A549 (cell line): ENCODE measurements around the gene MOV10L1. TPM values are rescaled to one million over a fixed set of nuclear protein-coding genes. Genes with fewer than 3 reads are reported as not detected.
A peak's percentile ranks its signal among the peaks of the same experiment; 100 is the strongest.
"Not testable (repeated sequence)": the region's sequence is repeated elsewhere in the genome, so short reads cannot be mapped to it uniquely, and the experiment has no call there.

Experiments used
- ATAC-seq, 2 experiments: fragments of 200-7000 bp in 1 of 2; fragments of >200 bp in 1 of 2; cut with Nextera tagmentation in 1 of 2; cut with Tn5 transposase in 1 of 2; 3 replicates each; pipeline versions ENCODE4 v1.8.0 to v1.9.1; 2018 to 2020; ENCODE audit warnings: mild to moderate bottlenecking in 1 of 2, moderate library complexity in 1 of 2
- CTCF ChIA-PET: fragments of 300-600 bp; sonication (Branson Sonifier 250); formaldehyde crosslinking; extraction: SDS; loops from one replicate; lab custom pipeline; 2021; ENCODE audit warnings: antibody characterized with exemption, inconsistent platforms; lab: Yijun Ruan, JAX
- POLR2A ChIA-PET: fragments of 350-600 bp; formaldehyde crosslinking; extraction: SDS; loops from one replicate; lab custom pipeline; 2021; ENCODE audit warnings: antibody characterized with exemption, inconsistent platforms; lab: Yijun Ruan, JAX
- DNase-seq, 2 experiments: peaks; one replicate each; pipeline versions ENCODE4 v3.0.0 to v3.0.0-alpha.2; 2011 to 2016; ENCODE audit warnings: low read depth in 1 of 2, low spot score in 1 of 2
- FAIRE-seq: peaks from 2 replicates; lab custom pipeline; 2011; peaks lifted over from hg19 to GRCh38; lab: Jason Lieb, UNC
- H3K27ac ChIP-seq, 2 experiments: fragments of >200 bp; sonication (Bioruptor Twin); formaldehyde crosslinking; 3 replicates each; pipeline ENCODE4 v1.5.1; 2016 to 2017
- H3K4me1 ChIP-seq: fragments of >200 bp; sonication (Bioruptor Twin); formaldehyde crosslinking; 3 replicates; pipeline ENCODE4 v1.6.1; 2016
- H3K4me2 ChIP-seq: fragments of >200 bp; sonication (Bioruptor Twin); formaldehyde crosslinking; 3 replicates; pipeline ENCODE4 v1.6.1; 2016
- H3K4me3 ChIP-seq: fragments of >200 bp; sonication (Bioruptor Twin); formaldehyde crosslinking; 3 replicates; pipeline ENCODE4 v1.5.1; 2016
- H3K9me3 ChIP-seq: fragments of >200 bp; sonication (Bioruptor Twin); formaldehyde crosslinking; 3 replicates; pipeline ENCODE4 v1.6.1; 2016
- CHD2 ChIP-seq: fragments of 150-350 bp; IDR thresholded peaks from 2 replicates; pipeline ENCODE4 v1.6.1; 2014; ENCODE audit warnings: low read length; ENCODE audit not compliant: partially characterized antibody
- CTCF ChIP-seq: fragments of >200 bp; sonication (Bioruptor Twin); formaldehyde crosslinking; IDR thresholded peaks from 3 replicates; pipeline ENCODE4 v1.5.1; 2016
- FOSB ChIP-seq: fragments of 250-450 bp; sonication (Bioruptor Pico); IDR thresholded peaks from 2 replicates; pipeline ENCODE4 v1.5.0; 2020; ENCODE audit warnings: mild to moderate bottlenecking, moderate library complexity
- HOXB13 ChIP-seq: fragments of 250-450 bp; sonication (Bioruptor Pico); IDR thresholded peaks from 2 replicates; pipeline ENCODE4 v1.5.0; 2020; ENCODE audit warnings: low read depth, mild to moderate bottlenecking, moderate library complexity
- KDM1A ChIP-seq: fragments of 200-600 bp; sonication (generic); IDR thresholded peaks from 2 replicates; pipeline ENCODE4 v1.6.1; 2016; ENCODE audit warnings: low read depth, mild to moderate bottlenecking
- POLR2AphosphoS2 ChIP-seq: conservative IDR thresholded peaks from 2 replicates; pipeline ENCODE4 v1.6.1; 2012; ENCODE audit warnings: low read length, improper control_type of control experiment, inconsistent platforms
- RAD21 ChIP-seq, 2 experiments: fragments of >200 bp in 1 of 2; sonication (Bioruptor Twin) in 1 of 2; formaldehyde crosslinking in 1 of 2; IDR thresholded peaks in 1 of 2; conservative IDR thresholded peaks in 1 of 2; 2 replicates in 1 of 2; 3 replicates in 1 of 2; pipeline ENCODE4 v1.6.1; 2012 to 2018; ENCODE audit warnings: inconsistent platforms in 1 of 2
- RARB ChIP-seq: fragments of 250-450 bp; sonication (Bioruptor Pico); IDR thresholded peaks from 2 replicates; pipeline ENCODE4 v1.8.0; 2021; ENCODE audit warnings: mild to moderate bottlenecking, moderate library complexity
- RCOR1 ChIP-seq: fragments of 150-350 bp; IDR thresholded peaks from 2 replicates; pipeline ENCODE4 v1.6.1; 2014; ENCODE audit warnings: antibody characterized with exemption, low read length, low read depth
- REST ChIP-seq: fragments of 200-600 bp; sonication (generic); IDR thresholded peaks from 2 replicates; pipeline ENCODE4 v1.6.1; 2016; ENCODE audit warnings: antibody characterized with exemption, mild to moderate bottlenecking, moderate library complexity
- RFX5 ChIP-seq: fragments of 450-650 bp; IDR thresholded peaks from 2 replicates; pipeline ENCODE4 v1.7.1; 2014; ENCODE audit warnings: antibody characterized with exemption, mild to moderate bottlenecking, moderate library complexity
- SMC3 ChIP-seq: fragments of >200 bp; sonication (Bioruptor Twin); formaldehyde crosslinking; IDR thresholded peaks from 3 replicates; pipeline ENCODE4 v1.6.1; 2018; ENCODE audit warnings: inconsistent platforms
- ZC3H11A ChIP-seq: fragments of 450-650 bp; IDR thresholded peaks from 2 replicates; pipeline ENCODE4 v1.6.1; 2014; ENCODE audit warnings: antibody characterized with exemption, mild to moderate bottlenecking
- ZFP36 ChIP-seq: fragments of 450-650 bp; IDR thresholded peaks from 2 replicates; pipeline ENCODE4 v1.6.1; 2014; ENCODE audit warnings: borderline replicate concordance; ENCODE audit not compliant: partially characterized antibody
- WGBS: methylation state at CpG from one replicate; pipeline ENCODE4 v1.1.6; 2017; ENCODE audit errors: missing lambda C conversion rate; 5-methylcytosine and 5-hydroxymethylcytosine counted together
- polyA plus RNA-seq, 4 experiments: library from polyadenylated mRNA; depleted of rRNA in 3 of 4; stranded (reverse); fragments of >200 nt; fragmentation: RNase III in 1 of 4; extraction: RNeasy Plus Mini Kit Qiagen cat#74134 plus additional on column Dnase treatment in 1 of 4; gene quantifications; 2 replicates in 3 of 4; 3 replicates in 1 of 4; pipeline ENCODE4 v1.2.3, GENCODE V29; 2011 to 2017

The MOV10L1 gene
- polyA plus RNA-seq, 2 of the 4 experiments (the other 2 are of a cell fraction), result 0.04 TPM

- POLR2A ChIA-PET, result no interaction called here
- H3K4me2 ChIP-seq, result no peak overlapping the region
- DNase-seq, result no peak
- FAIRE-seq, result no peak
- no peaks in the 10 kb centered on the region for H3K9me3 ChIP-seq
- ATAC-seq, result no peak
- 62% methylated on average over 22 of the region's 25 CpGs for WGBS
- no peak overlapping the region for H3K4me3 ChIP-seq
- CTCF ChIA-PET, result interaction anchor here (0.6 to 7.3 kb wide), 12 partner anchors 27 to 512 kb away, joined by 3 to 32 read pairs (median 3); no protein-coding TSS in a partner anchor
- no peak for TF ChIP-seq REST
- TF ChIP-seq RARB (CRISPR knock-in tag), result no peak
- no peak for TF ChIP-seq KDM1A
- TF ChIP-seq ZFP36, result no peak
- no peak for TF ChIP-seq ZC3H11A
- no peak for TF ChIP-seq FOSB (CRISPR knock-in tag)
- TF ChIP-seq RFX5, result no peak
- TF ChIP-seq POLR2AphosphoS2, result no peak
- no peak for TF ChIP-seq RCOR1
- H3K27ac ChIP-seq, result no peak overlapping the region
- no peaks in the 10 kb centered on the region for H3K4me1 ChIP-seq
Observed at GRCh38 chr22:50145721-50146438, 56.1 kb downstream of the MOV10L1 start.

- Histone ChIP-seq H3K4me3 (no peak overlapping the region), H3K4me2 (no peak overlapping the region), H3K9me3 (no peaks in the 10 kb centered on the region), H3K27ac (no peak overlapping the region), H3K4me1 (no peaks in the 10 kb centered on the region)
- 4% methylated on average over 14 of the region's 27 CpGs for WGBS
- ChIA-PET CTCF (interaction anchor here (0.6 to 7.3 kb wide), 16 partner anchors 10 to 512 kb away, joined by 3 to 32 read pairs (median 3); partner anchors contain the start of gene HDAC10), POLR2A (no interaction called here)
- peak; percentile 77 to 83 for ATAC-seq
- FAIRE-seq, result peak; percentile 32
- DNase-seq, result peak; percentile 52 to 72
- peak; percentile 51; the same call in 2 of the 3 replicates for TF ChIP-seq SMC3
- no peak for TF ChIP-seq ZFP36
- no peak for TF ChIP-seq HOXB13 (CRISPR knock-in tag)
- TF ChIP-seq CTCF, result peak; percentile 64
- TF ChIP-seq KDM1A, result no peak
- TF ChIP-seq RAD21 (conservative IDR thresholded peaks at IDR 0.05 in 1 of 2, IDR thresholded peaks at IDR 0.05 in 1 of 2), result peak; percentile 77 to 84
- no peak for TF ChIP-seq CHD2
Observed at GRCh38 chr22:50146439-50147238, 56.8 kb downstream of the MOV10L1 start.

GRCh38 chr22:50147258-50148165 lies 57.7 kb downstream of the MOV10L1 start:
- H3K4me3 ChIP-seq, ATAC-seq, FAIRE-seq, H3K4me1 ChIP-seq, H3K9me3 ChIP-seq, H3K27ac ChIP-seq, POLR2A ChIA-PET, DNase-seq, H3K4me2 ChIP-seq: not testable (repeated sequence)
- CTCF ChIA-PET, result interaction anchor here (0.5 to 7.3 kb wide), 17 partner anchors 9 to 104 kb away, joined by 3 to 32 read pairs (median 9); partner anchors contain the start of gene HDAC10
- WGBS, result 83% methylated on average over 11 of the region's 26 CpGs
